Loucy (cell line): ENCODE measurements around the gene EFCAB12.

Source experiments
- H2AFZ ChIP-seq: fragments of 200-600 bp; sonication (generic); 2 replicates; pipeline ENCODE4 v1.6.0; 2016; ENCODE audit warnings: antibody characterized with exemption, mild to moderate bottlenecking, low read length, moderate library complexity
- H3F3A ChIP-seq: fragments of 200-600 bp; 2 replicates; pipeline ENCODE4 v1.6.0; 2016; ENCODE audit warnings: antibody characterized with exemption, low read depth, mild to moderate bottlenecking
- H3K27me3 ChIP-seq: fragments of 200-600 bp; sonication (generic); 2 replicates; pipeline ENCODE4 v1.6.1; 2014; ENCODE audit warnings: low read length, mild to moderate bottlenecking; ENCODE audit not compliant: insufficient read depth, poor library complexity, severe bottlenecking
- H3K36me3 ChIP-seq: fragments of 200-600 bp; sonication (generic); 2 replicates; pipeline ENCODE4 v1.6.1; 2016; ENCODE audit warnings: low read length; ENCODE audit not compliant: insufficient read depth
- H3K4me1 ChIP-seq: fragments of 200-600 bp; sonication (generic); 2 replicates; pipeline ENCODE4 v1.5.1; 2014; ENCODE audit warnings: low read length, mild to moderate bottlenecking; ENCODE audit not compliant: insufficient read depth, poor library complexity, severe bottlenecking
- H3K4me2 ChIP-seq: fragments of 200-600 bp; sonication (generic); 2 replicates; pipeline ENCODE4 v1.6.0; 2014; ENCODE audit warnings: antibody characterized with exemption, low read length, low read depth, mild to moderate bottlenecking; ENCODE audit not compliant: poor library complexity, severe bottlenecking
- H3K4me3 ChIP-seq: fragments of 200-600 bp; sonication (generic); 2 replicates; pipeline ENCODE4 v1.5.1; 2014; ENCODE audit warnings: low read length, mild to moderate bottlenecking, mixed read lengths; ENCODE audit not compliant: poor library complexity, severe bottlenecking
- H3K79me2 ChIP-seq: fragments of 200-600 bp; sonication (generic); 2 replicates; pipeline ENCODE4 v1.6.1; 2014; ENCODE audit warnings: low read length; ENCODE audit not compliant: insufficient read depth
- H3K9ac ChIP-seq: fragments of 200-600 bp; sonication (generic); 2 replicates; pipeline ENCODE4 v1.6.0; 2014; ENCODE audit warnings: mild to moderate bottlenecking, low read depth, low read length, moderate library complexity; ENCODE audit not compliant: poor library complexity, severe bottlenecking
- H3K9me2 ChIP-seq: fragments of 200-600 bp; sonication (generic); replicated peaks from 2 replicates; pipeline ENCODE4 v1.6.1; 2016; ENCODE audit warnings: low read depth, low read length, mixed read lengths
- H3K9me3 ChIP-seq: fragments of 200-600 bp; sonication (generic); 2 replicates; pipeline ENCODE4 v1.6.1; 2014; ENCODE audit warnings: mild to moderate bottlenecking, antibody characterized with exemption, low read length, low read depth; ENCODE audit not compliant: insufficient read depth
- H4K20me1 ChIP-seq: fragments of 200-600 bp; sonication (generic); 2 replicates; pipeline ENCODE4 v1.6.0; 2014; ENCODE audit warnings: antibody characterized with exemption, low read length, mild to moderate bottlenecking; ENCODE audit not compliant: insufficient read depth, poor library complexity, severe bottlenecking
- EZH2phosphoT487 ChIP-seq: fragments of 200-600 bp; IDR thresholded peaks from 2 replicates; pipeline ENCODE4 v1.6.1; 2018; ENCODE audit warnings: antibody characterized with exemption, mild to moderate bottlenecking, moderate library complexity, borderline replicate concordance
- TF ChIP-seq, protein P1 (sequence below): fragments of 200-600 bp; sonication (generic); conservative IDR thresholded peaks from 2 replicates; pipeline ENCODE4 v1.5.1; 2014; ENCODE audit warnings: mild to moderate bottlenecking, antibody characterized with exemption, low read length

Gene EFCAB12

GRCh38 chr3:129448186-129448895 is 19.9 kb upstream of the EFCAB12 start:
- TF ChIP-seq, protein P1, sequence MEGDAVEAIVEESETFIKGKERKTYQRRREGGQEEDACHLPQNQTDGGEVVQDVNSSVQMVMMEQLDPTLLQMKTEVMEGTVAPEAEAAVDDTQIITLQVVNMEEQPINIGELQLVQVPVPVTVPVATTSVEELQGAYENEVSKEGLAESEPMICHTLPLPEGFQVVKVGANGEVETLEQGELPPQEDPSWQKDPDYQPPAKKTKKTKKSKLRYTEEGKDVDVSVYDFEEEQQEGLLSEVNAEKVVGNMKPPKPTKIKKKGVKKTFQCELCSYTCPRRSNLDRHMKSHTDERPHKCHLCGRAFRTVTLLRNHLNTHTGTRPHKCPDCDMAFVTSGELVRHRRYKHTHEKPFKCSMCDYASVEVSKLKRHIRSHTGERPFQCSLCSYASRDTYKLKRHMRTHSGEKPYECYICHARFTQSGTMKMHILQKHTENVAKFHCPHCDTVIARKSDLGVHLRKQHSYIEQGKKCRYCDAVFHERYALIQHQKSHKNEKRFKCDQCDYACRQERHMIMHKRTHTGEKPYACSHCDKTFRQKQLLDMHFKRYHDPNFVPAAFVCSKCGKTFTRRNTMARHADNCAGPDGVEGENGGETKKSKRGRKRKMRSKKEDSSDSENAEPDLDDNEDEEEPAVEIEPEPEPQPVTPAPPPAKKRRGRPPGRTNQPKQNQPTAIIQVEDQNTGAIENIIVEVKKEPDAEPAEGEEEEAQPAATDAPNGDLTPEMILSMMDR = no peak
- TF ChIP-seq EZH2phosphoT487 = no peak
- no peaks in the 10 kb centered on the region for H4K20me1 ChIP-seq
- no peaks in the 10 kb centered on the region for H3F3A ChIP-seq
- no peaks in the 10 kb centered on the region for H3K36me3 ChIP-seq
- peaks cover under 1% of the 10 kb centered on the region; the same call in 1 of the 2 replicates for H3K79me2 ChIP-seq
- H3K27me3 ChIP-seq = no peaks in the 10 kb centered on the region
- no peaks in the 10 kb centered on the region for H3K9me2 ChIP-seq
- H2AFZ ChIP-seq = no peak overlapping the region
- H3K9me3 ChIP-seq = no peaks in the 10 kb centered on the region
- H3K4me1 ChIP-seq = peaks cover 9% of the 10 kb centered on the region
- no peak overlapping the region for H3K9ac ChIP-seq
- no peak overlapping the region for H3K4me2 ChIP-seq
- H3K4me3 ChIP-seq = no peak overlapping the region

- H3K9me3 ChIP-seq = no peaks in the 10 kb centered on the region
- peaks cover 15% of the 10 kb centered on the region for H3K79me2 ChIP-seq
- no peaks in the 10 kb centered on the region for H3F3A ChIP-seq
- H3K4me2 ChIP-seq = no peak overlapping the region
- H3K4me3 ChIP-seq = no peak overlapping the region
- no peak overlapping the region for H2AFZ ChIP-seq
- no peaks in the 10 kb centered on the region for H3K9me2 ChIP-seq
- no peaks in the 10 kb centered on the region for H4K20me1 ChIP-seq
- H3K4me1 ChIP-seq = peaks cover 22% of the 10 kb centered on the region
- TF ChIP-seq, protein P1 = no peak
- no peak for TF ChIP-seq EZH2phosphoT487
- H3K9ac ChIP-seq = no peak overlapping the region
- no peaks in the 10 kb centered on the region for H3K36me3 ChIP-seq
- no peaks in the 10 kb centered on the region for H3K27me3 ChIP-seq
Observed at GRCh38 chr3:129446926-129447325, 18.5 kb upstream of the EFCAB12 start.

DNA sequence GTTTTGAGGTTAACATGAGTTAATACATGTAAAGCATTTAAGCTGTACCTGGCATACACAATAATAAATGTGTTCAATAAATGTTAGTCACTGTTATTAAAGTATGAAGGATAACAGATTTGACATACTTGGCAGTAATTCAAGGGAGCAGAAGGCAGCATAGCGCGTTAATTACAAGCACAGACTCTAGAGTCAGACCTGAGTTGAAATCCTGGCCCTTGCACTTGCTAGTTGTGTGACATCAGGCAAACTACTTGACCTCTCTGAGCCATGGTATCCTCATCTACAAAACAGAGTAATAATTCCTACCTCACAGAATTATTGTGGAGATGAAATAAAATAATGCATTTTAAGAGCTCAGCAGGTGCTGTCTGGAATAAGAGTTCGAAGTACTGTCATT is 17.0 kb upstream of the EFCAB12 start:
- no peak overlapping the region for H2AFZ ChIP-seq
- no peak overlapping the region for H3K4me3 ChIP-seq
- peaks cover 34% of the 10 kb centered on the region for H3K4me1 ChIP-seq
- no peaks in the 10 kb centered on the region for H4K20me1 ChIP-seq
- no peak overlapping the region for H3K4me2 ChIP-seq
- H3K36me3 ChIP-seq = no peaks in the 10 kb centered on the region
- H3K9me2 ChIP-seq = no peaks in the 10 kb centered on the region
- no peaks in the 10 kb centered on the region for H3K9me3 ChIP-seq
- TF ChIP-seq EZH2phosphoT487 = no peak
- TF ChIP-seq, protein P1 = no peak
- H3K9ac ChIP-seq = no peak overlapping the region
- no peaks in the 10 kb centered on the region for H3F3A ChIP-seq
- H3K79me2 ChIP-seq = peaks cover 27% of the 10 kb centered on the region
- H3K27me3 ChIP-seq = no peaks in the 10 kb centered on the region
